H1 (cell line): ENCODE data around the gene VAPA. TPM values are rescaled to one million over a fixed set of nuclear protein-coding genes. Genes with fewer than 3 reads are reported as not detected.

Experiments used
- BCL11A ChIP-seq, 2 experiments: IDR thresholded peaks; one replicate each; pipeline ENCODE4 v1.6.1; 2011; ENCODE audit warnings: low read depth in 2 of 2, low read length in 2 of 2, mild to moderate bottlenecking in 2 of 2
- GTF2F1 ChIP-seq: IDR thresholded peaks from 2 replicates; pipeline ENCODE4 v1.6.1; 2012; ENCODE audit warnings: low read depth, low read length, improper control_type of control experiment, borderline replicate concordance
- HDAC2 ChIP-seq, 2 experiments: fragments of 300-600 bp in 1 of 2; sonication (generic) in 1 of 2; IDR thresholded peaks; 2 replicates each; pipeline ENCODE4 v1.6.1; 2011 to 2012; ENCODE audit warnings: low read depth in 2 of 2, low read length in 2 of 2, mild to moderate bottlenecking in 2 of 2, moderate library complexity in 2 of 2, borderline replicate concordance in 1 of 2, inconsistent platforms in 1 of 2
- JUND ChIP-seq: IDR thresholded peaks from 2 replicates; pipeline ENCODE4 v1.6.1; 2011; ENCODE audit warnings: mild to moderate bottlenecking, improper control_type of control experiment, low read length
- KDM4A ChIP-seq: IDR thresholded peaks from one replicate; pipeline ENCODE4 v1.7.1; 2012; ENCODE audit warnings: low read depth, mild to moderate bottlenecking, moderate library complexity, low read length, inconsistent platforms; ENCODE audit not compliant: severe bottlenecking
- SAP30 ChIP-seq: fragments of 300-600 bp; sonication (generic); IDR thresholded peaks from 2 replicates; pipeline ENCODE4 v1.7.1; 2012; ENCODE audit warnings: low read length, moderate library complexity, mild to moderate bottlenecking, inconsistent platforms; ENCODE audit not compliant: insufficient read depth, insufficient replicate concordance
- polyA plus RNA-seq, 7 experiments: library from polyadenylated mRNA; depleted of rRNA in 3 of 7; stranded (reverse) in 5 of 7; unstranded in 2 of 7; fragments of >200 nt in 5 of 7; fragments of 200-250 nt in 2 of 7; gene quantifications; 1 replicate in 5 of 7; 2 replicates in 1 of 7; 4 replicates in 1 of 7; pipeline versions ENCODE4 v1.2.1 to v1.2.3, GENCODE V29; 2011 to 2013; ENCODE audit warnings: missing spikeins in 2 of 7, mixed read lengths in 2 of 7
- total RNA-seq: library from RNA; stranded (reverse); fragmentation: NEBNext Ultra II Directional; extraction: Animal tissue kit (Norgen Biotek cat#: 25700); gene quantifications from 2 replicates; pipeline ENCODE4 v1.2.1, GENCODE V29; 2021
- TF ChIP-seq, protein P1 (sequence below): fragments of 300-600 bp; sonication (generic); IDR thresholded peaks from 2 replicates; pipeline ENCODE4 v1.7.1; 2012; ENCODE audit warnings: low read length, moderate library complexity, mild to moderate bottlenecking, inconsistent platforms; ENCODE audit not compliant: insufficient replicate concordance

Gene VAPA
- total and polyA plus RNA-seq, 2 of the 8 experiments (the other 6 are each of a cell fraction or from before 2014, with no cell fraction given), result 79.7 to 130 TPM

DNA sequence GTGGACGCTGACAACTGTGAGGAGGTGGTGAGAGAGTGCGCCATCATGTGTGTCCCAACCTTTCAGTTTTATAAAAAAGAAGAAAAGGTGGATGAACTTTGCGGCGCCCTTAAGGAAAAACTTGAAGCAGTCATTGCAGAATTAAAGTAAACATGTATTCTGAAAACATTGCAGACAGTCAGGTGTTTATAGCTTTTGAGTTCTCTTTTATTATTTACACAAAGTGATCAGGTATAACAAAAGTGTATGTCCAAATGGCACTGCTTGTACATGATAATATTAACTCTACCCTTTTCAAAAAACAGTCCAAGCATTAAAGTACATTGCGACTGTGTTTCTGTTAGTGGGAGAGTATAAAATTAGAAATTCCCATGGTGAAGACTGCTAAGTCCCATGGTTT, 25.8 kb upstream of the VAPA start (continued):
- TF ChIP-seq, protein P1, sequence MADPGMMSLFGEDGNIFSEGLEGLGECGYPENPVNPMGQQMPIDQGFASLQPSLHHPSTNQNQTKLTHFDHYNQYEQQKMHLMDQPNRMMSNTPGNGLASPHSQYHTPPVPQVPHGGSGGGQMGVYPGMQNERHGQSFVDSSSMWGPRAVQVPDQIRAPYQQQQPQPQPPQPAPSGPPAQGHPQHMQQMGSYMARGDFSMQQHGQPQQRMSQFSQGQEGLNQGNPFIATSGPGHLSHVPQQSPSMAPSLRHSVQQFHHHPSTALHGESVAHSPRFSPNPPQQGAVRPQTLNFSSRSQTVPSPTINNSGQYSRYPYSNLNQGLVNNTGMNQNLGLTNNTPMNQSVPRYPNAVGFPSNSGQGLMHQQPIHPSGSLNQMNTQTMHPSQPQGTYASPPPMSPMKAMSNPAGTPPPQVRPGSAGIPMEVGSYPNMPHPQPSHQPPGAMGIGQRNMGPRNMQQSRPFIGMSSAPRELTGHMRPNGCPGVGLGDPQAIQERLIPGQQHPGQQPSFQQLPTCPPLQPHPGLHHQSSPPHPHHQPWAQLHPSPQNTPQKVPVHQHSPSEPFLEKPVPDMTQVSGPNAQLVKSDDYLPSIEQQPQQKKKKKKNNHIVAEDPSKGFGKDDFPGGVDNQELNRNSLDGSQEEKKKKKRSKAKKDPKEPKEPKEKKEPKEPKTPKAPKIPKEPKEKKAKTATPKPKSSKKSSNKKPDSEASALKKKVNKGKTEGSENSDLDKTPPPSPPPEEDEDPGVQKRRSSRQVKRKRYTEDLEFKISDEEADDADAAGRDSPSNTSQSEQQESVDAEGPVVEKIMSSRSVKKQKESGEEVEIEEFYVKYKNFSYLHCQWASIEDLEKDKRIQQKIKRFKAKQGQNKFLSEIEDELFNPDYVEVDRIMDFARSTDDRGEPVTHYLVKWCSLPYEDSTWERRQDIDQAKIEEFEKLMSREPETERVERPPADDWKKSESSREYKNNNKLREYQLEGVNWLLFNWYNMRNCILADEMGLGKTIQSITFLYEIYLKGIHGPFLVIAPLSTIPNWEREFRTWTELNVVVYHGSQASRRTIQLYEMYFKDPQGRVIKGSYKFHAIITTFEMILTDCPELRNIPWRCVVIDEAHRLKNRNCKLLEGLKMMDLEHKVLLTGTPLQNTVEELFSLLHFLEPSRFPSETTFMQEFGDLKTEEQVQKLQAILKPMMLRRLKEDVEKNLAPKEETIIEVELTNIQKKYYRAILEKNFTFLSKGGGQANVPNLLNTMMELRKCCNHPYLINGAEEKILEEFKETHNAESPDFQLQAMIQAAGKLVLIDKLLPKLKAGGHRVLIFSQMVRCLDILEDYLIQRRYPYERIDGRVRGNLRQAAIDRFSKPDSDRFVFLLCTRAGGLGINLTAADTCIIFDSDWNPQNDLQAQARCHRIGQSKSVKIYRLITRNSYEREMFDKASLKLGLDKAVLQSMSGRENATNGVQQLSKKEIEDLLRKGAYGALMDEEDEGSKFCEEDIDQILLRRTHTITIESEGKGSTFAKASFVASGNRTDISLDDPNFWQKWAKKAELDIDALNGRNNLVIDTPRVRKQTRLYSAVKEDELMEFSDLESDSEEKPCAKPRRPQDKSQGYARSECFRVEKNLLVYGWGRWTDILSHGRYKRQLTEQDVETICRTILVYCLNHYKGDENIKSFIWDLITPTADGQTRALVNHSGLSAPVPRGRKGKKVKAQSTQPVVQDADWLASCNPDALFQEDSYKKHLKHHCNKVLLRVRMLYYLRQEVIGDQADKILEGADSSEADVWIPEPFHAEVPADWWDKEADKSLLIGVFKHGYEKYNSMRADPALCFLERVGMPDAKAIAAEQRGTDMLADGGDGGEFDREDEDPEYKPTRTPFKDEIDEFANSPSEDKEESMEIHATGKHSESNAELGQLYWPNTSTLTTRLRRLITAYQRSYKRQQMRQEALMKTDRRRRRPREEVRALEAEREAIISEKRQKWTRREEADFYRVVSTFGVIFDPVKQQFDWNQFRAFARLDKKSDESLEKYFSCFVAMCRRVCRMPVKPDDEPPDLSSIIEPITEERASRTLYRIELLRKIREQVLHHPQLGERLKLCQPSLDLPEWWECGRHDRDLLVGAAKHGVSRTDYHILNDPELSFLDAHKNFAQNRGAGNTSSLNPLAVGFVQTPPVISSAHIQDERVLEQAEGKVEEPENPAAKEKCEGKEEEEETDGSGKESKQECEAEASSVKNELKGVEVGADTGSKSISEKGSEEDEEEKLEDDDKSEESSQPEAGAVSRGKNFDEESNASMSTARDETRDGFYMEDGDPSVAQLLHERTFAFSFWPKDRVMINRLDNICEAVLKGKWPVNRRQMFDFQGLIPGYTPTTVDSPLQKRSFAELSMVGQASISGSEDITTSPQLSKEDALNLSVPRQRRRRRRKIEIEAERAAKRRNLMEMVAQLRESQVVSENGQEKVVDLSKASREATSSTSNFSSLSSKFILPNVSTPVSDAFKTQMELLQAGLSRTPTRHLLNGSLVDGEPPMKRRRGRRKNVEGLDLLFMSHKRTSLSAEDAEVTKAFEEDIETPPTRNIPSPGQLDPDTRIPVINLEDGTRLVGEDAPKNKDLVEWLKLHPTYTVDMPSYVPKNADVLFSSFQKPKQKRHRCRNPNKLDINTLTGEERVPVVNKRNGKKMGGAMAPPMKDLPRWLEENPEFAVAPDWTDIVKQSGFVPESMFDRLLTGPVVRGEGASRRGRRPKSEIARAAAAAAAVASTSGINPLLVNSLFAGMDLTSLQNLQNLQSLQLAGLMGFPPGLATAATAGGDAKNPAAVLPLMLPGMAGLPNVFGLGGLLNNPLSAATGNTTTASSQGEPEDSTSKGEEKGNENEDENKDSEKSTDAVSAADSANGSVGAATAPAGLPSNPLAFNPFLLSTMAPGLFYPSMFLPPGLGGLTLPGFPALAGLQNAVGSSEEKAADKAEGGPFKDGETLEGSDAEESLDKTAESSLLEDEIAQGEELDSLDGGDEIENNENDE, result no peak
- TF ChIP-seq KDM4A (no peak), HDAC2 (IDR thresholded peaks at IDR 0.05; ENCODE audit: borderline replicate concordance in 1 of 2, low read depth in 2 of 2, low read length in 2 of 2) (no peak), BCL11A (IDR thresholded peaks at IDR 0.05; ENCODE audit: low read depth in 2 of 2, low read length in 2 of 2) (no peak), GTF2F1 (no peak), SAP30 (no peak), JUND (no peak)
